Omental fat pad (tissue), 4 donors: ENCODE data around the gene PRKCB. TPM values are rescaled to one million over a fixed set of nuclear protein-coding genes. Genes with fewer than 3 reads are reported as not detected.
A peak's percentile ranks its signal among the peaks of the same experiment; 100 is the strongest.

Experiments
- ATAC-seq: fragments of 150-250 bp; one replicate; pipeline ENCODE4 v1.9.1; 2016; ENCODE audit warnings: mild to moderate bottlenecking, moderate library complexity; ENCODE audit not compliant: low FRiP score
- DNase-seq: peaks from one replicate; pipeline ENCODE4 v3.0.0-alpha.2; 2019; ENCODE audit warnings: low spot score
- total RNA-seq, 4 donors: library from RNA; depleted of rRNA; stranded (reverse); fragments of >200 nt; gene quantifications; one replicate each; pipeline ENCODE4 v1.1.0, GENCODE V29; 2016
- TF ChIP-seq, protein P1 (sequence below), 3 donors: fragments of 450-650 bp; IDR thresholded peaks; one replicate each; pipeline ENCODE4 v1.5.1; 2016 to 2017; ENCODE audit warnings: antibody characterized with exemption in 3 of 3, mild to moderate bottlenecking in 3 of 3, moderate library complexity in 2 of 3

PRKCB gene
- total RNA-seq, 4 donors from 2014 or later: 5.3 to 18.6 (median 11.1) TPM

DNA sequence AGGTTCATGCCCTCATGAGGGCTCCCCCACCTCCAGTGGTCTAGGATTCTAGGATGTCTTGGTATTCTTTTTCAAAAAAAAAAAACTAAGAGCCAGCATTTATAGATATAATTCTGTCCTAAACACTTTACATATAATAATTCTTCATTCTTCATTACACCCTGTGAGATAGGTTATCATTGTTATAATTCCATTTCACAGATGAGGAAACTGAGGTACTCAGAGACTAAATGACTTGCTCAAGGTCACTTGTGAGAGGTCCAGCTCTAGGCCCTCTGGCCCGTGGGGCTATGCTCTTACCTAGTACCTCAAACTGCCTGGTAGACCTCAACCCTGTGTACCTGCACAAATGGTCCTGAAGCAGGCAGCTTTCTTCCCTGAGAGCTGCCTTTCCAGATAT lies 172.2 kb downstream of the PRKCB start:
- ATAC-seq (no peak), DNase-seq (no peak)
- TF ChIP-seq, protein P1, sequence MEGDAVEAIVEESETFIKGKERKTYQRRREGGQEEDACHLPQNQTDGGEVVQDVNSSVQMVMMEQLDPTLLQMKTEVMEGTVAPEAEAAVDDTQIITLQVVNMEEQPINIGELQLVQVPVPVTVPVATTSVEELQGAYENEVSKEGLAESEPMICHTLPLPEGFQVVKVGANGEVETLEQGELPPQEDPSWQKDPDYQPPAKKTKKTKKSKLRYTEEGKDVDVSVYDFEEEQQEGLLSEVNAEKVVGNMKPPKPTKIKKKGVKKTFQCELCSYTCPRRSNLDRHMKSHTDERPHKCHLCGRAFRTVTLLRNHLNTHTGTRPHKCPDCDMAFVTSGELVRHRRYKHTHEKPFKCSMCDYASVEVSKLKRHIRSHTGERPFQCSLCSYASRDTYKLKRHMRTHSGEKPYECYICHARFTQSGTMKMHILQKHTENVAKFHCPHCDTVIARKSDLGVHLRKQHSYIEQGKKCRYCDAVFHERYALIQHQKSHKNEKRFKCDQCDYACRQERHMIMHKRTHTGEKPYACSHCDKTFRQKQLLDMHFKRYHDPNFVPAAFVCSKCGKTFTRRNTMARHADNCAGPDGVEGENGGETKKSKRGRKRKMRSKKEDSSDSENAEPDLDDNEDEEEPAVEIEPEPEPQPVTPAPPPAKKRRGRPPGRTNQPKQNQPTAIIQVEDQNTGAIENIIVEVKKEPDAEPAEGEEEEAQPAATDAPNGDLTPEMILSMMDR (IDR thresholded peaks at IDR 0.05): no peak

GRCh38 chr16:24009098-24009497 lies 173.3 kb downstream of the PRKCB start:
- TF ChIP-seq, protein P1 (IDR thresholded peaks at IDR 0.05): no peak
- DNase-seq (no peak), ATAC-seq (no peak)

DNA sequence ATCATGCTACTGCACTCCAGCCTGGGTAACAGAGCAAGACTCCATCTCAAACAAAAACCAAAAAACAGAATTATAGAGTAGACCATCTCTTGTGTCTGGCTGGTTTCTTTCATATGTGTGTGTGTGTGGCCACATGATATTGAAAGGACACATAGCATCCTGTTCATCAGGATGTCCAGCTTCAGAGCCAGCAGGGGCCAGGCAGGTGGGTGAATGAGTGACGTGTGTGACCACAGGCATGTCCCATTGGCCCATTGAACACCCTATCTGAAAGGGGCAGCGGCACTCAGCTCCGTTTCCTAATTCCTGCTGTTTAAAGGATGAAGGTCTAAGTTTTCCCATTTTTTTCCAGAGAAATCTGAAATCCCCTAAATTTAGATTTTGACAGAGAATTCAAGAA lies 174.2 kb downstream of the PRKCB start:
- TF ChIP-seq, protein P1 (IDR thresholded peaks at IDR 0.05): no peak
- DNase-seq (no peak), ATAC-seq (no peak)

GRCh38 chr16:24010440-24011089 lies 174.8 kb downstream of the PRKCB start:
- ATAC-seq (no peak), DNase-seq (peak; percentile 79)
- TF ChIP-seq, protein P1 (IDR thresholded peaks at IDR 0.05): peak in 1 of 3 donors; percentile 40

- ATAC-seq: no peak
- TF ChIP-seq, protein P1 (IDR thresholded peaks at IDR 0.05): no peak
Measured at GRCh38 chr16:24011237-24011636, 175.5 kb downstream of the PRKCB start.

DNA sequence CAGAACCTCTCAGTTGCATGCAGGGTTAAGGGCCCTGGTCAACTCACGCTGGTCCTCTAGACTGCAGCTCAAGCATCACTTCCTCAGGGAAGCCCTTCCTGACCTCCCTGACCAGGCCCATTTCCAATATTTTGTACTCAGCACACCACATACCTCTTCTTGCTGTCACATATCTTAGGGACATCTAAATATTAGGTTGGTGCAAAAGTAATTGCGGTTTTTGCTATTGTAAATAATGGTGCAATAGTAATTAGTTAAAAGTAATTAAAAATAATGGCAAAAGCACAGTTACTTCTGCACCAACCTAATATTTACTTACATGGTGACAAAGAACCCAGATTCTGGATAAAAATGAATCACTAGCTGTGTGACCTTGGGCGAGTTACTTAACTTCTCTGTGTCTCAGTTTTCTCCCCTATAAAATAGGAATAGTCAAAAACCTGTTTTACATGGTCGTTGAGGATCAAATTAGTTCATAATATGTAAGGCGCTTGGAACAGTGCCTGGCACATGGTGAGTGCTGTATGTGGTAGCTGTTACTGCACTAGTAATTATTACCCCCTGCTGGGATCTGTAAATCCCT lies 177.4 kb downstream of the PRKCB start:
- ATAC-seq: no peak
- DNase-seq: no peak
- TF ChIP-seq, protein P1 (IDR thresholded peaks at IDR 0.05): no peak

More at GRCh38 chr16:24011237-24011636, 175.5 kb downstream of the PRKCB start:
- DNase-seq: no peak
